Left kidney (tissue), 2 donors: ENCODE measurements around the gene CD300LD. TPM values are rescaled to one million over a fixed set of nuclear protein-coding genes. Genes with fewer than 3 reads are reported as not detected.
"Not testable (repeated sequence)": the region's sequence is repeated elsewhere in the genome, so short reads cannot be mapped to it uniquely, and the experiment has no call there.

ENCODE experiments used
- DNase-seq: peaks from one replicate; pipeline ENCODE4 v3.0.0-alpha.2; 2013
- polyA plus RNA-seq: library from polyadenylated mRNA; unstranded; fragments of 120-200 nt; gene quantifications from one replicate; pipeline ENCODE4 v1.2.1, GENCODE V29; 2013; ENCODE audit not compliant: insufficient read length

The CD300LD gene
- polyA plus RNA-seq, 1 donor = 0.13 TPM

GRCh38 chr17:74606050-74606449, 14.0 kb upstream of the CD300LD start:
- DNase-seq = no peak

GRCh38 chr17:74605361-74605760, 13.3 kb upstream of the CD300LD start:
- no peak for DNase-seq

- DNase-seq = no peak
Observed at GRCh38 chr17:74604761-74605160, 12.7 kb upstream of the CD300LD start.

GRCh38 chr17:74604200-74604599, 12.1 kb upstream of the CD300LD start:
- DNase-seq = no peak

GRCh38 chr17:74603746-74604145, 11.7 kb upstream of the CD300LD start:
- DNase-seq = no peak

GRCh38 chr17:74603037-74603635, 11.1 kb upstream of the CD300LD start:
- no peak for DNase-seq

- DNase-seq = peak; percentile 20
Observed at GRCh38 chr17:74601944-74602572, 10.0 kb upstream of the CD300LD start.

GRCh38 chr17:74599448-74599939, 7.4 kb upstream of the CD300LD start:
- DNase-seq = no peak

- DNase-seq = no peak
Observed at GRCh38 chr17:74599023-74599399, 6.9 kb upstream of the CD300LD start.

- DNase-seq = no peak
Observed at GRCh38 chr17:74598346-74599022, 6.4 kb upstream of the CD300LD start.

- DNase-seq = no peak
Observed at GRCh38 chr17:74597069-74597790, 5.1 kb upstream of the CD300LD start.

GRCh38 chr17:74595037-74595750, 3.1 kb upstream of the CD300LD start:
- DNase-seq = no peak

GRCh38 chr17:74591503-74591902, 580 bp downstream of the CD300LD start:
- DNase-seq = no peak

- DNase-seq = no peak
Observed at GRCh38 chr17:74585711-74586110, 6.4 kb downstream of the CD300LD start.

GRCh38 chr17:74584292-74585060, 7.6 kb downstream of the CD300LD start:
- DNase-seq = no peak

GRCh38 chr17:74582633-74583032, 9.4 kb downstream of the CD300LD start:
- DNase-seq = no peak

- no peak for DNase-seq
Observed at GRCh38 chr17:74579900-74580299, 12.2 kb downstream of the CD300LD start.

- DNase-seq = no peak
Observed at GRCh38 chr17:74578979-74579378, 13.1 kb downstream of the CD300LD start.

- DNase-seq = no peak
Observed at GRCh38 chr17:74574489-74575142, 17.5 kb downstream of the CD300LD start.

- not testable (repeated sequence) for DNase-seq
Observed at GRCh38 chr17:74573635-74574034, 18.4 kb downstream of the CD300LD start.

GRCh38 chr17:74573169-74573568, 18.9 kb downstream of the CD300LD start:
- DNase-seq = no peak
